A549 (cell line): ENCODE results near the gene FAM20A.

ENCODE experiments used
- CTCF ChIP-seq: fragments of >200 bp; sonication (Bioruptor Twin); formaldehyde crosslinking; IDR thresholded peaks from 3 replicates; pipeline ENCODE4 v1.5.1; 2016
- POLR2AphosphoS2 ChIP-seq: conservative IDR thresholded peaks from 2 replicates; pipeline ENCODE4 v1.6.1; 2012; ENCODE audit warnings: low read length, improper control_type of control experiment, inconsistent platforms
- USF2 ChIP-seq: fragments of 450-650 bp; IDR thresholded peaks from 2 replicates; pipeline ENCODE4 v1.6.1; 2014; ENCODE audit warnings: antibody characterized with exemption

- TF ChIP-seq CTCF (no peak), POLR2AphosphoS2 (no peak), USF2 (no peak)
Observed at GRCh38 chr17:68611353-68612208, 10.4 kb upstream of the FAM20A start.
